Stomach (tissue), 4 donors: ENCODE results near the gene PTPRT.

Experiments used
- POLR2A ChIP-seq, 4 donors: fragments of 450-650 bp; IDR thresholded peaks; one replicate each; pipeline ENCODE4 v1.6.1; 2016; ENCODE audit warnings: antibody characterized with exemption in 4 of 4, control low read depth in 2 of 4, mild to moderate bottlenecking in 1 of 4, moderate library complexity in 1 of 4
- POLR2AphosphoS5 ChIP-seq, 3 donors: sonication (generic); formaldehyde crosslinking; IDR thresholded peaks; one replicate each; pipeline ENCODE4 v1.6.1; 2016; ENCODE audit warnings: antibody characterized with exemption in 3 of 3
- TF ChIP-seq, protein P1 (sequence below), 7 experiments: fragments of 450-650 bp in 4 of 7; fragments of 200-600 bp in 3 of 7; sonication (generic) in 3 of 7; IDR thresholded peaks; one replicate each; pipeline ENCODE4 v1.5.1; 2016 to 2019; ENCODE audit warnings: antibody characterized with exemption in 7 of 7, control low read depth in 2 of 7, mild to moderate bottlenecking in 1 of 7

DNA sequence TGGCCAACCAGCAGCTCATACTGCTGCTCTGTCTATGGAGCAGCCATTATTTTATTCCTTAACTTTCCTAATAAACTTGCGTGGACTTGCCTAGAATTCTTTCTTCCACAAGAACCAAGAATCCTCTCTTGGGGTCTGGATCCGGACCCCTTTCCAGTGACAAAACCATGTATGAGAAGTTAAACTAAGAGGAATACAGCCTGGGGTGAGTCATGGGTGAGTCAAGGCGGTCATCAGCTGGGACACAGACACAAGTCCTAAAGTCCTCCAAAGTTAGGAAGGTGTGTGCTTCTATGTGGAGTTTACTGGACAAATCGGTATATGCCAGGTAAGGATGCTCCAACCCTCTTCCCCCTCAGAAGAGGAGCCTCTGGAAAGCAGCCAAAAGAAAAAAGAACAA is 881.5 kb downstream of the PTPRT start:
- TF ChIP-seq, protein P1, sequence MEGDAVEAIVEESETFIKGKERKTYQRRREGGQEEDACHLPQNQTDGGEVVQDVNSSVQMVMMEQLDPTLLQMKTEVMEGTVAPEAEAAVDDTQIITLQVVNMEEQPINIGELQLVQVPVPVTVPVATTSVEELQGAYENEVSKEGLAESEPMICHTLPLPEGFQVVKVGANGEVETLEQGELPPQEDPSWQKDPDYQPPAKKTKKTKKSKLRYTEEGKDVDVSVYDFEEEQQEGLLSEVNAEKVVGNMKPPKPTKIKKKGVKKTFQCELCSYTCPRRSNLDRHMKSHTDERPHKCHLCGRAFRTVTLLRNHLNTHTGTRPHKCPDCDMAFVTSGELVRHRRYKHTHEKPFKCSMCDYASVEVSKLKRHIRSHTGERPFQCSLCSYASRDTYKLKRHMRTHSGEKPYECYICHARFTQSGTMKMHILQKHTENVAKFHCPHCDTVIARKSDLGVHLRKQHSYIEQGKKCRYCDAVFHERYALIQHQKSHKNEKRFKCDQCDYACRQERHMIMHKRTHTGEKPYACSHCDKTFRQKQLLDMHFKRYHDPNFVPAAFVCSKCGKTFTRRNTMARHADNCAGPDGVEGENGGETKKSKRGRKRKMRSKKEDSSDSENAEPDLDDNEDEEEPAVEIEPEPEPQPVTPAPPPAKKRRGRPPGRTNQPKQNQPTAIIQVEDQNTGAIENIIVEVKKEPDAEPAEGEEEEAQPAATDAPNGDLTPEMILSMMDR (IDR thresholded peaks at IDR 0.05) = no peak
- TF ChIP-seq POLR2A (IDR thresholded peaks at IDR 0.05) (no peak), POLR2AphosphoS5 (IDR thresholded peaks at IDR 0.05) (no peak)
